Measurements from ENCODE around the gene ATP13A4.
"Not testable (repeated sequence)": the region's sequence is repeated elsewhere in the genome, so short reads cannot be mapped to it uniquely, and the experiment has no call there.

The ATP13A4 gene

DNA sequence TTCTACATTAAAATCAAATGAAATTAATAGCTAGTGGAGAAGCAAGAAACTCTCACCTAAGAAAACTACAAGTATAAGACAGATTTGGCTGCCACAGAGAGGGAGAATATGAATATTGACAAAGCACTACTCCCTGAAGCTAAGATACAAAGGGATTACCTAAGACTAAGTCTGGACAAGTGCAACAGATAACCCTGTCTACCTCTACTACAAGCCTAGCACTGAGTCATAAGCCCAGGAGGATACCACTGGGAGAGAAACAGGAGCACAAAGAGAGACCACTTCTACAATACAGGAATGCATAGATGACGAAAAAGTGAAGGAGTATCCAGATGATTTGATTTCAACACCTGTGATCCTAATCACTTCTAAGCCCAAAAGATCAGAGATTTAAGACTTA lies 10.4 kb downstream of the ATP13A4 start:
- Histone ChIP-seq H3K27me3 (ENCODE audit: insufficient read depth, low read depth, severe bottlenecking) (no peaks in the 10 kb centered on the region), H3K4me3 (ENCODE audit: low read depth, low read length) (no peak overlapping the region), H3K27ac (peak overlapping the region; percentile 48), H3K9me3 (ENCODE audit: severe bottlenecking) (no peaks in the 10 kb centered on the region), H3K36me3 (no peaks in the 10 kb centered on the region)
- DNase-seq: peak; percentile 11
- TF ChIP-seq, protein P1, sequence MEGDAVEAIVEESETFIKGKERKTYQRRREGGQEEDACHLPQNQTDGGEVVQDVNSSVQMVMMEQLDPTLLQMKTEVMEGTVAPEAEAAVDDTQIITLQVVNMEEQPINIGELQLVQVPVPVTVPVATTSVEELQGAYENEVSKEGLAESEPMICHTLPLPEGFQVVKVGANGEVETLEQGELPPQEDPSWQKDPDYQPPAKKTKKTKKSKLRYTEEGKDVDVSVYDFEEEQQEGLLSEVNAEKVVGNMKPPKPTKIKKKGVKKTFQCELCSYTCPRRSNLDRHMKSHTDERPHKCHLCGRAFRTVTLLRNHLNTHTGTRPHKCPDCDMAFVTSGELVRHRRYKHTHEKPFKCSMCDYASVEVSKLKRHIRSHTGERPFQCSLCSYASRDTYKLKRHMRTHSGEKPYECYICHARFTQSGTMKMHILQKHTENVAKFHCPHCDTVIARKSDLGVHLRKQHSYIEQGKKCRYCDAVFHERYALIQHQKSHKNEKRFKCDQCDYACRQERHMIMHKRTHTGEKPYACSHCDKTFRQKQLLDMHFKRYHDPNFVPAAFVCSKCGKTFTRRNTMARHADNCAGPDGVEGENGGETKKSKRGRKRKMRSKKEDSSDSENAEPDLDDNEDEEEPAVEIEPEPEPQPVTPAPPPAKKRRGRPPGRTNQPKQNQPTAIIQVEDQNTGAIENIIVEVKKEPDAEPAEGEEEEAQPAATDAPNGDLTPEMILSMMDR (IDR thresholded peaks at IDR 0.05; ENCODE audit: low read depth, low read length): no peak

DNA sequence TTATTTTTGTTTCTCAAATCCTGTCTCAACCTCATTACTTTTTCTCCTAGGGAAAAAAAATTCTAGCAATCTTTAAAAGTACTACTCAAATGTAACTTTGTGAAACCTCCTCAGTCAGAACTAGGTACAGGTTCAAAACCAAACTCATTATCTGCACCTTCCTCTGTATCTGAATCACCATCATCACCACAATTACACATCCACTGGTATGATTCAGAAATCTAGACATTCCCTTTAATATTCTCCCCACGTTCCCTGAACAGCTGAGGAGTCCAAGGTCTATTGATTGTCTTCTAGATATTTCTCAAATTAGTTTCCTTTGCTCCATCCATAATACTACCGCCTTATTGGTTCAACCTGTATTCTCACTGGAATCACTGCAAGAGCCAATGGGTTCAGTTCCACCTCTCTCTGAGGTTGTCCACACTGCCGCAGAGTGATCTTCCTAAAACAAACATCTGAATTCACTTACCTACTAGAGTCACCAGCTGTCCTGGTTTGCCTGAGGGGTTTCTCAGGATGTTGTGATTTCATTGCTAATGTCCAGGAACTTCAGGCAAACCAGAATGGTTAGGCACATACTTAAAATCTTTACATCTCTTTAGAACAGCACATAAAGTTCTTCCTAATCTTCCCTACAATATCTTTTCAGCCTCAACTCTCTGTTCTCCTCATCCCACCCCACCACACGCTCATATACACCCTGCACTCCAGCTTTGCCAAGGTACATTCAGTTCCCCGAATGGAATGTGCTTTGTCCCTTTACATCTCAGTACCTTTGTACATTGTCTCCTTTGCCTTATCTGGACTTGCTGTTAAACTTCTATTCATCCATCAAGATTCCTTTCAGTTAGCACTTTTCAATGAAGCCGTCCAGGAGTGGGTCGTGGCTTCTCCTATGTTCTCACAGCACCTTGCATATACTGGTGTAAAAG lies 24.2 kb downstream of the ATP13A4 start:
- no peak for DNase-seq
- H3K27me3 ChIP-seq (ENCODE audit: insufficient read depth, low read depth, severe bottlenecking): no peaks in the 10 kb centered on the region
- TF ChIP-seq, protein P1 (IDR thresholded peaks at IDR 0.05; ENCODE audit: low read depth, low read length): no peak
- H3K4me3 ChIP-seq (ENCODE audit: low read depth, low read length): no peak overlapping the region
- H3K27ac ChIP-seq: no peak overlapping the region
- no peaks in the 10 kb centered on the region for H3K9me3 ChIP-seq (ENCODE audit: severe bottlenecking)
- no peaks in the 10 kb centered on the region for H3K36me3 ChIP-seq

DNA sequence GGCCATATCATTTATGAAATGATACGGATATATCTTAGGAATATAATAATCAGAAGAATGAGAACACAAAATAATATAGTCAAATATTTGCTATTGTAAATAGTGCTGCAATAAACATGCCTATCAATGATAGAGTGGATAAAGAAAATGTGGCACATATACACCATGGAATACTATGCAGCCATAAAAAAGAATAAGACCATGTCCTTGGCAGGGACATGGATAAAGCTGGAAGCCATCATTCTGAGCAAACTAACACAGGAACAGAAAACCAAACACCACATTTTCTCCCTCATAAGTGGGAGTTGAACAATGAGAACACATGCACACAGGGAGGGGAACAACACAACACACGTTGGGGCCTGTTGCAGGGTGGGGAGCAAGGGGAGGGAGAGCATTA lies 28.6 kb downstream of the ATP13A4 start:
- not testable (repeated sequence) for H3K9me3 ChIP-seq (ENCODE audit: severe bottlenecking); DNase-seq; H3K4me3 ChIP-seq (ENCODE audit: low read depth, low read length); H3K36me3 ChIP-seq; H3K27me3 ChIP-seq (ENCODE audit: insufficient read depth, low read depth, severe bottlenecking); H3K27ac ChIP-seq

DNA sequence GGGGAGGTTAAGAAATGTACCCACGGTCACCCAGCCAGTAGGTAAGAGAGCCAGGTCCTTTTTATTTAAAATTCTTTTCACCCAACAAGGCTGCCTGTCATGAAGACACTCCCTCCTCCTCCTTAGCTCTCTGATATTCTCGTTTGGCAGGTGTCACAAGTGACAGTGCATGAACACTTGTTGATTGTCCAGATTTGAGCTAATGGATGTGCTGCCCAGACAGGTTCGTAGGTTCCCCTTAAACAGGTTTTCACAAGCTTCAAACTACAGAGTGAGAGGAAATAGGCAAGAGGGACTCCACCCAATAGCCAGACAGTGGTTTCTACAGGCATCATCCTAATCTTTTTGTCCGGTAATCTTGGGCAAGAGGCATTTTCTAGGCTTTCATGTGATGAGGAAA lies 32.2 kb downstream of the ATP13A4 start:
- DNase-seq: no peak
- no peaks in the 10 kb centered on the region for H3K27me3 ChIP-seq (ENCODE audit: insufficient read depth, low read depth, severe bottlenecking)
- H3K27ac ChIP-seq: no peak overlapping the region
- no peak overlapping the region for H3K4me3 ChIP-seq (ENCODE audit: low read depth, low read length)
- H3K9me3 ChIP-seq (ENCODE audit: severe bottlenecking): no peaks in the 10 kb centered on the region
- H3K36me3 ChIP-seq: no peaks in the 10 kb centered on the region
- TF ChIP-seq, protein P1 (IDR thresholded peaks at IDR 0.05; ENCODE audit: low read depth, low read length): no peak

DNA sequence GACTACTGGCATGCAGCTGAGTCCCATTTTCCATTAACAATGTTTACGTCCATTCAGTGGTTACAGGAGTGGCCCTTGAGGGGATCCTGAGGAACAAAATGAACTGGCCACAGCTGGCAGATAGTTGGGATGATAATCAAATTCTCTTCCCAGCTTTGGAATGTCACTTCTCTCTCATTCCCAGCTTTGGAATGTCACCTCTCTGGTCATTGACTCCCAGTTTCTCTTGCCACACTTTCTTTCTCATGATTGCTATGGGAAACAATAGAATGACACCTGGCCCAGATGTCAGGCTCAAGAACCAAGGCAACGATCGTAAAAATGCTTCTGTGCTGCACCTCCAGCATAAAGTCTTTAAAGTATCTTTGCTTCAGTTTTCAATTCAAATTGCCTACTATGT lies 34.0 kb downstream of the ATP13A4 start:
- TF ChIP-seq, protein P1 (IDR thresholded peaks at IDR 0.05; ENCODE audit: low read depth, low read length): no peak
- no peaks in the 10 kb centered on the region for H3K9me3 ChIP-seq (ENCODE audit: severe bottlenecking)
- no peaks in the 10 kb centered on the region for H3K36me3 ChIP-seq
- H3K4me3 ChIP-seq (ENCODE audit: low read depth, low read length): no peak overlapping the region
- DNase-seq: no peak
- no peak overlapping the region for H3K27ac ChIP-seq
- no peaks in the 10 kb centered on the region for H3K27me3 ChIP-seq (ENCODE audit: insufficient read depth, low read depth, severe bottlenecking)

DNA sequence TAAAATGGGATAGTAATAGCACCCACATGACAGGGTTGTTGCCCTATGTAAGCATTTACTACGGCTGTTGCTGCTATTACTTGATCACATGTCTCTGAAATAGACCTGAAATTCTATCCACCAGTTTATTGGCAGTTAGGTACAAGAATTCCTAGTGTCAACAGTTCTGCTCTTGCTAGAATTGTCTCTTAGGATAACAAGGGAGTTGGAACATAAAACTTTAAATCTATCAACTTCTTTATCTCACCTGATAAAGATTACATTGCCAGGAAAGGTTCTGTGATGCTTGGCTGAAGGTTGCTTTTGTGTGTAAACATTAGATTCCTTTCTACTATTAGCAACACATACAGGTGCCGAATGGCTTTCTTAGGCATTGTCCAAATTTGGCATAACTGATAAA lies 38.7 kb downstream of the ATP13A4 start:
- H3K36me3 ChIP-seq: no peaks in the 10 kb centered on the region
- H3K27ac ChIP-seq: no peak overlapping the region
- no peaks in the 10 kb centered on the region for H3K9me3 ChIP-seq (ENCODE audit: severe bottlenecking)
- DNase-seq: no peak
- no peak overlapping the region for H3K4me3 ChIP-seq (ENCODE audit: low read depth, low read length)
- H3K27me3 ChIP-seq (ENCODE audit: insufficient read depth, low read depth, severe bottlenecking): no peaks in the 10 kb centered on the region
- TF ChIP-seq, protein P1 (IDR thresholded peaks at IDR 0.05; ENCODE audit: low read depth, low read length): no peak

Data from WERI-Rb-1 (cell line).